Measurements from ENCODE around the gene OXT. TPM values are rescaled to one million over a fixed set of nuclear protein-coding genes. Genes with fewer than 3 reads are reported as not detected.
"Not testable (repeated sequence)": the region's sequence is repeated elsewhere in the genome, so short reads cannot be mapped to it uniquely, and the experiment has no call there.

Gene OXT
- total RNA-seq, 1 donor from 2014 or later, result not detected

- H3K27me3 ChIP-seq (ENCODE audit: low read depth), result no peaks in the 10 kb centered on the region
- no peaks in the 10 kb centered on the region for H3K9me3 ChIP-seq (replicated peaks)
- H3K27ac ChIP-seq (replicated peaks), result no peak overlapping the region
- no peak for DNase-seq
- peaks cover 15% of the 10 kb centered on the region for H3K4me1 ChIP-seq
- H3K4me3 ChIP-seq, result no peak overlapping the region
- TF ChIP-seq, protein P1, sequence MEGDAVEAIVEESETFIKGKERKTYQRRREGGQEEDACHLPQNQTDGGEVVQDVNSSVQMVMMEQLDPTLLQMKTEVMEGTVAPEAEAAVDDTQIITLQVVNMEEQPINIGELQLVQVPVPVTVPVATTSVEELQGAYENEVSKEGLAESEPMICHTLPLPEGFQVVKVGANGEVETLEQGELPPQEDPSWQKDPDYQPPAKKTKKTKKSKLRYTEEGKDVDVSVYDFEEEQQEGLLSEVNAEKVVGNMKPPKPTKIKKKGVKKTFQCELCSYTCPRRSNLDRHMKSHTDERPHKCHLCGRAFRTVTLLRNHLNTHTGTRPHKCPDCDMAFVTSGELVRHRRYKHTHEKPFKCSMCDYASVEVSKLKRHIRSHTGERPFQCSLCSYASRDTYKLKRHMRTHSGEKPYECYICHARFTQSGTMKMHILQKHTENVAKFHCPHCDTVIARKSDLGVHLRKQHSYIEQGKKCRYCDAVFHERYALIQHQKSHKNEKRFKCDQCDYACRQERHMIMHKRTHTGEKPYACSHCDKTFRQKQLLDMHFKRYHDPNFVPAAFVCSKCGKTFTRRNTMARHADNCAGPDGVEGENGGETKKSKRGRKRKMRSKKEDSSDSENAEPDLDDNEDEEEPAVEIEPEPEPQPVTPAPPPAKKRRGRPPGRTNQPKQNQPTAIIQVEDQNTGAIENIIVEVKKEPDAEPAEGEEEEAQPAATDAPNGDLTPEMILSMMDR (IDR thresholded peaks at IDR 0.05; ENCODE audit: borderline replicate concordance), result peak; percentile 87
- H3K36me3 ChIP-seq, result peaks cover 6% of the 10 kb centered on the region
- intact Hi-C loops (cut with micrococcal nuclease), result loop anchor here (10.0 kb wide), 1 partner anchor 61 kb away; no protein-coding TSS in a partner anchor
Measured at GRCh38 chr20:3115190-3116107, 44.0 kb downstream of the OXT start.

GRCh38 chr20:3116341-3116740 lies 44.9 kb downstream of the OXT start:
- TF ChIP-seq, protein P1 (IDR thresholded peaks at IDR 0.05; ENCODE audit: borderline replicate concordance), result no peak
- peaks cover 15% of the 10 kb centered on the region for H3K4me1 ChIP-seq
- intact Hi-C loops (cut with micrococcal nuclease), result loop anchor here (10.0 kb wide), 1 partner anchor 62 kb away; no protein-coding TSS in a partner anchor
- H3K4me3 ChIP-seq, result no peak overlapping the region
- no peaks in the 10 kb centered on the region for H3K9me3 ChIP-seq (replicated peaks)
- no peak for DNase-seq
- no peaks in the 10 kb centered on the region for H3K27me3 ChIP-seq (ENCODE audit: low read depth)
- peaks cover 9% of the 10 kb centered on the region for H3K36me3 ChIP-seq
- no peak overlapping the region for H3K27ac ChIP-seq (replicated peaks)

DNA sequence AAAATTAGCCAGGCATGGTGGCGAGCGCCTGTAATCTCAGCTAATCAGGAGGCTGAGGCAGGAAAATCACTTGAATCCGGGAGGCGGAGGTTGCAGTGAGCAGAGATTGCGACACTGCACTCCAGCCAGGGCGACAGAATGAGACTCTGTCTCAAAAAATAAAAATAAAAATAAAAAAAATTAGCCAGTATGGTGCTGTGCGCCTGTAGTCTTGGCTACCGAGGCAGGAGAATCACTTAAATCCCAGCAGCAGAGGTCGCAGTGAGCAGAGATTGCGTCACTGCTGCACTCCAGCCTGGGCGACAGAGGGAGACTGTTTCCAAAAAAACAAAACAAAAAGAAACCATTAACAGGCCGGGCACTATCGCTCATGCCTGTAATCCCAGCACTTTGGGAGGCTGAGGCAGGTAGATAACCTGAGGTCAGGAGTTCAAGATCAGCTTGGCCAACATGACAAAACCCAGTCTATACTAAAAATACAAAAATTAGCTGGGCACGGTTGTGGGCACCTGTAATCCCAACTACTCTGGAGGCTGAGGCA lies 46.5 kb downstream of the OXT start:
- H3K4me1 ChIP-seq, result peaks cover 15% of the 10 kb centered on the region
- DNase-seq, result peak; percentile 59
- intact Hi-C loops (cut with micrococcal nuclease), result loop anchor here (10.0 kb wide), 1 partner anchor 63 kb away; no protein-coding TSS in a partner anchor
- TF ChIP-seq, protein P1 (IDR thresholded peaks at IDR 0.05; ENCODE audit: borderline replicate concordance), result peak; percentile 75
- peak overlapping the region; percentile 66 for H3K27ac ChIP-seq (replicated peaks)
- not testable (repeated sequence) for H3K9me3 ChIP-seq (replicated peaks); H3K27me3 ChIP-seq (ENCODE audit: low read depth)
- H3K4me3 ChIP-seq, result peak overlapping the region; percentile 34
- peaks cover 25% of the 10 kb centered on the region for H3K36me3 ChIP-seq

DNA sequence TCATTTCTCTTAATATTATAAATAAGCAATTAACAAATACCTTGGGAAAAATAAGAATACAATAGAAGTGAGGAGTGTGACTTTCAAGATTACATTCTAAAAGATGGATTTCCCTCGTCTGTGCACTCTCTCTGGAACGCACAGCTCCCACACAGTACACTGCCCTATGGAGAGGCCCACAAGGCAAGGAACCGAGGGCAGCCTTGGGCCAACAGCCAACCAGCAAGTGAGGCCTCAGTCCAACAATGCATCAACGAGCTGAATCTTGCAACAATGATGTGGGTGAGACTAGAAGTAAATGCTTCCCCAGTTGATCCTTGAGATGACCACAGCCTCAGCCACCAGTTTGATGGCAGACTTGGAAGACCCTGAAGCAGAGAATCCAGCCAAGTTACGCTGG lies 47.6 kb downstream of the OXT start:
- DNase-seq, result no peak
- Histone ChIP-seq H3K27ac (replicated peaks) (no peak overlapping the region), H3K27me3 (ENCODE audit: low read depth) (no peaks in the 10 kb centered on the region), H3K36me3 (peaks cover 21% of the 10 kb centered on the region), H3K4me1 (peaks cover 15% of the 10 kb centered on the region), H3K4me3 (no peak overlapping the region), H3K9me3 (replicated peaks) (no peaks in the 10 kb centered on the region)
- TF ChIP-seq, protein P1 (IDR thresholded peaks at IDR 0.05; ENCODE audit: borderline replicate concordance), result no peak
- intact Hi-C loops (cut with micrococcal nuclease), result loop anchor here (10.0 kb wide), 1 partner anchor 64 kb away; no protein-coding TSS in a partner anchor

DNA sequence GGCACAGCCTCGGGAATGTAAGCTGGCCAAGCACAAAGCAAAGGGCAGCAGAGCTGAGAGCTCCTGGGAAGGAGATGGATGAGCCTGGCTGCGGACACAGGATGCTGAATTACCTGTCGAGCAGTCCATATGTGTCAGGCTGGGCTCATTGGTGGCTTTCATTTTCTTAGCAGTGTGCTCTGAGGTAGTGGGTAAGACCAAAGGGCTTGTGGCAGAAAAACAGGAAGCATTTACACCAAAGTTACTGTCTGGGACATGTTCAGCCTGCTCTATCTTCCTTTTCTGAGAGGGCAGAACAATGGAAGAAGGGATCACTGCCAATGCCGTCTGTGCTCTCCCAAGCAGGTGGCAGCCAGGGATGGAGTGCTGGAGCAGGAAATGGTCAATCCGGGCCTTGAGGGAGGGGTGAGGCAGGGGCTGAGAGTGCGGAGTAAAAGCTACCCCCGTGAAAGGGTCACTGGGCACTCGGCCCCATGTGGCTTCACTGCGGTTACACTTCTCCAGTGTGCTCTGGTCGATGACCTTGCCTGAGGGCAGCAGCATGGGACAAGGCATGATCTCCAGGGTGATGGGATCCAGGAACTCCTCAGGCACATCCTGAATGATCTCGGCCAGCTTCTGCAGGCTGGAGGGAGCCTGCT lies 50.0 kb downstream of the OXT start:
- no peak for DNase-seq
- peaks cover 5% of the 10 kb centered on the region for H3K4me1 ChIP-seq
- H3K27me3 ChIP-seq (ENCODE audit: low read depth), result no peaks in the 10 kb centered on the region
- TF ChIP-seq, protein P1 (IDR thresholded peaks at IDR 0.05; ENCODE audit: borderline replicate concordance), result no peak
- no peak overlapping the region for H3K4me3 ChIP-seq
- H3K27ac ChIP-seq (replicated peaks), result no peak overlapping the region
- peaks cover 21% of the 10 kb centered on the region for H3K36me3 ChIP-seq
- H3K9me3 ChIP-seq (replicated peaks), result no peaks in the 10 kb centered on the region
- intact Hi-C loops (cut with micrococcal nuclease), result no loop called here

All from left ventricle myocardium inferior (tissue), 1 donor.